Liver (tissue), 9 donors: Measurements from ENCODE around the gene TOMM40L. TPM values are rescaled to one million over a fixed set of nuclear protein-coding genes. Genes with fewer than 3 reads are reported as not detected.
A peak's percentile ranks its signal among the peaks of the same experiment; 100 is the strongest.

Experiments
- DNase-seq: peaks from one replicate; pipeline ENCODE4 v3.0.0-alpha.2; 2017; ENCODE audit warnings: low spot score
- H3K27ac ChIP-seq, 2 donors: one replicate each; pipeline ENCODE4 v1.7.0; 2013; ENCODE audit warnings: inconsistent platforms in 2 of 2, low read length in 2 of 2, control low read depth in 1 of 2, low read depth in 1 of 2, mild to moderate bottlenecking in 1 of 2
- H3K27me3 ChIP-seq, 4 donors: one replicate each; pipeline versions ENCODE4 v1.6.1 to v1.7.0; 2013; ENCODE audit warnings: low read length in 3 of 4, inconsistent platforms in 1 of 4, mild to moderate bottlenecking in 1 of 4, moderate library complexity in 1 of 4; ENCODE audit not compliant: control insufficient read depth in 4 of 4, insufficient read depth in 4 of 4
- H3K36me3 ChIP-seq, 4 donors: one replicate each; pipeline versions ENCODE4 v1.6.1 to v1.7.0; 2013; ENCODE audit warnings: low read length in 3 of 4, mild to moderate bottlenecking in 3 of 4, low read depth in 1 of 4, moderate library complexity in 1 of 4; ENCODE audit not compliant: control insufficient read depth in 4 of 4, insufficient read depth in 3 of 4
- H3K4me1 ChIP-seq, 4 donors: one replicate each; pipeline versions ENCODE4 v1.6.1 to v1.7.0; 2013; ENCODE audit warnings: low read length in 3 of 4, mild to moderate bottlenecking in 3 of 4, moderate library complexity in 1 of 4; ENCODE audit not compliant: control insufficient read depth in 4 of 4, insufficient read depth in 4 of 4
- H3K4me3 ChIP-seq, 3 donors: one replicate each; pipeline versions ENCODE4 v1.6.1 to v1.7.0; 2013; ENCODE audit warnings: low read length in 3 of 3, control low read depth in 1 of 3, low read depth in 1 of 3, mild to moderate bottlenecking in 1 of 3
- H3K9ac ChIP-seq, 2 donors: one replicate each; pipeline ENCODE4 v1.7.0; 2013; ENCODE audit warnings: low read length in 2 of 2, mild to moderate bottlenecking in 2 of 2, moderate library complexity in 2 of 2, control low read depth in 1 of 2, low read depth in 1 of 2
- H3K9me3 ChIP-seq, 4 donors: one replicate each; pipeline versions ENCODE4 v1.6.1 to v1.7.0; 2013; ENCODE audit warnings: low read length in 3 of 4; ENCODE audit not compliant: control insufficient read depth in 4 of 4
- EGR1 ChIP-seq, 2 donors: IDR thresholded peaks; 2 replicates each; pipeline ENCODE4 v1.6.1; 2016 to 2018; ENCODE audit warnings: antibody characterized with exemption in 2 of 2, low read depth in 2 of 2
- FOXA1 ChIP-seq: IDR thresholded peaks from 2 replicates; pipeline ENCODE4 v1.6.1; 2016; ENCODE audit warnings: antibody characterized with exemption
- FOXA2 ChIP-seq: IDR thresholded peaks from 2 replicates; pipeline ENCODE4 v1.6.1; 2016; ENCODE audit warnings: antibody characterized with exemption
- GABPA ChIP-seq, 2 donors: IDR thresholded peaks in 1 of 2; conservative IDR thresholded peaks in 1 of 2; 2 replicates each; pipeline ENCODE4 v1.6.1; 2016; ENCODE audit warnings: antibody characterized with exemption in 2 of 2, mild to moderate bottlenecking in 1 of 2, moderate library complexity in 1 of 2
- HNF4A ChIP-seq, 2 donors: conservative IDR thresholded peaks; 2 replicates each; pipeline ENCODE4 v1.6.1; 2016; ENCODE audit warnings: antibody characterized with exemption in 2 of 2, mild to moderate bottlenecking in 2 of 2
- HNF4G ChIP-seq: IDR thresholded peaks from 2 replicates; pipeline ENCODE4 v1.6.1; 2016; ENCODE audit warnings: antibody characterized with exemption
- JUND ChIP-seq, 2 donors: IDR thresholded peaks; 2 replicates each; pipeline ENCODE4 v1.6.1; 2016; ENCODE audit warnings: antibody characterized with exemption in 2 of 2
- NR2F2 ChIP-seq: IDR thresholded peaks from 2 replicates; pipeline ENCODE4 v1.6.1; 2016; ENCODE audit warnings: antibody characterized with exemption
- RAD21 ChIP-seq, 2 donors: IDR thresholded peaks; 2 replicates each; pipeline ENCODE4 v1.6.1; 2016; ENCODE audit warnings: antibody characterized with exemption in 2 of 2, mild to moderate bottlenecking in 2 of 2
- RXRA ChIP-seq, 2 donors: IDR thresholded peaks; 2 replicates each; pipeline ENCODE4 v1.6.1; 2017 to 2018; ENCODE audit warnings: antibody characterized with exemption in 2 of 2, mild to moderate bottlenecking in 1 of 2
- SP1 ChIP-seq: IDR thresholded peaks from 2 replicates; pipeline ENCODE4 v1.6.1; 2018; ENCODE audit warnings: antibody characterized with exemption, mild to moderate bottlenecking
- TAF1 ChIP-seq: conservative IDR thresholded peaks from 2 replicates; pipeline ENCODE4 v1.6.1; 2016; ENCODE audit warnings: antibody characterized with exemption, mild to moderate bottlenecking
- YY1 ChIP-seq: IDR thresholded peaks from 2 replicates; pipeline ENCODE4 v1.6.1; 2016; ENCODE audit warnings: antibody characterized with exemption, mild to moderate bottlenecking
- WGBS: extraction: QIAGEN DNeasy Blood & Tissue Kit; methylation state at CpG from one replicate; pipeline ENCODE4 v1.1.7; 2013; 5-methylcytosine and 5-hydroxymethylcytosine counted together
- polyA plus RNA-seq, 2 donors: library from polyadenylated mRNA; stranded (reverse) in 1 of 2; unstranded in 1 of 2; fragments of 200-250 nt in 1 of 2; fragments of >200 nt in 1 of 2; fragmentation: Nextera tagmentation in 1 of 2; extraction: Ambion mirVana in 1 of 2; gene quantifications; one replicate each; pipeline versions ENCODE4 v1.2.1 to v1.2.3, GENCODE V29; 2013 to 2015
- total RNA-seq, 2 donors: library from RNA; depleted of rRNA; stranded (reverse); fragments of >200 nt; gene quantifications; one replicate each; pipeline ENCODE4 v1.2.3, GENCODE V29; 2014
- TF ChIP-seq, protein P1 (sequence below): fragments of 150-350 bp; IDR thresholded peaks from 2 replicates; pipeline ENCODE4 v1.5.1; 2017; ENCODE audit warnings: improper control_type of control experiment, low read depth, low read length; ENCODE audit not compliant: missing input control
- TF ChIP-seq, protein P2 (sequence below): IDR thresholded peaks from 2 replicates; pipeline ENCODE4 v1.6.1; 2016; ENCODE audit warnings: antibody characterized with exemption
- TF ChIP-seq, protein P3 (sequence below): IDR thresholded peaks from 2 replicates; pipeline ENCODE4 v1.6.1; 2016; ENCODE audit warnings: antibody characterized with exemption, mild to moderate bottlenecking
- TF ChIP-seq, protein P4 (sequence below): IDR thresholded peaks from 2 replicates; pipeline ENCODE4 v1.6.1; 2016; ENCODE audit warnings: antibody characterized with exemption
- TF ChIP-seq, protein P5 (sequence below): IDR thresholded peaks from 2 replicates; pipeline ENCODE4 v1.6.1; 2016; ENCODE audit warnings: antibody characterized with exemption
- donor health status: healthy.
- donor health status: healthy.
- donor health status: healthy.
- donor health status: healthy.
- donor health status: healthy.

TOMM40L gene
- total and polyA plus RNA-seq, 4 donors, result 6.7 to 10.5 (median 8.9) TPM

DNA sequence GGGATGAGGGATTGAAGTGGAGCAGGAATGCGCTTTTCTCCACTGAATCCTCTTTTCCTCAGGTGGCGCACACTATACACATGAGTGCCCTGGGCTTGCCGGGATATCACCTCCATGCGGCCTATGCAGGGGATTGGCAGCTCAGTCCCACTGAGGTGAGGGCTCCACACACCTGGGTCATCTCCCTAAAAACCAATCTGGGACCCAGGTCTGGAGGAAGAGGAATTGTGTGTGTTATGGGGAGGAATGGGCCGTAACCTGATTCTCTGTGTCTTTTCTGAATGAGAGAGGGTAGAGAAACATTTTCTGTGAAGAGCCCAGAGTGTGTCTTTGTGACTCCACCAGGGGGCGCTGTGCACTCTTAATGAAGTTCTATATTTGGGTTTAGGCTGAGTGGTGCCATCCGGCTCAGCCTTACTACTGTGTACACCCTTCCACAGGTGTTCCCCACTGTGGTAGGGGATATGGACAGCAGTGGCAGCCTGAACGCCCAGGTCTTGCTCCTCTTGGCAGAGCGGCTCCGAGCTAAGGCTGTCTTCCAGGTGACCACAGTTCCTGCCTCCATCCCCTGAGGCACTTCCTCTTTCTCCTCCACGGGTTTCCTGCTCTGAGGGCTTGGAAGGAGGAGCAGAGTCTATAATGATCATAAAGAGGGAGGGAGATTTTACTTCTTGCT, 1.5 kb downstream of the TOMM40L start:
- peak overlapping the region in 2 of 3 donors; percentile 43 to 59 for H3K4me3 ChIP-seq
- peak overlapping the region; percentile 24 to 38 for H3K9ac ChIP-seq
- peaks cover 4 to 24% (median 16%) of the 10 kb centered on the region in 4 donors for H3K36me3 ChIP-seq
- peak overlapping the region; percentile 86 to 87 for H3K27ac ChIP-seq
- no peaks in the 10 kb centered on the region for H3K27me3 ChIP-seq
- H3K4me1 ChIP-seq, result peaks cover 0 to 51% (median 25%) of the 10 kb centered on the region in 4 donors
- no peaks in the 10 kb centered on the region for H3K9me3 ChIP-seq
- TF ChIP-seq HNF4G (no peak), SP1 (peak; percentile 28), RAD21 (IDR thresholded peaks at IDR 0.05) (peak; percentile 86 to 90)
- TF ChIP-seq, protein P1, sequence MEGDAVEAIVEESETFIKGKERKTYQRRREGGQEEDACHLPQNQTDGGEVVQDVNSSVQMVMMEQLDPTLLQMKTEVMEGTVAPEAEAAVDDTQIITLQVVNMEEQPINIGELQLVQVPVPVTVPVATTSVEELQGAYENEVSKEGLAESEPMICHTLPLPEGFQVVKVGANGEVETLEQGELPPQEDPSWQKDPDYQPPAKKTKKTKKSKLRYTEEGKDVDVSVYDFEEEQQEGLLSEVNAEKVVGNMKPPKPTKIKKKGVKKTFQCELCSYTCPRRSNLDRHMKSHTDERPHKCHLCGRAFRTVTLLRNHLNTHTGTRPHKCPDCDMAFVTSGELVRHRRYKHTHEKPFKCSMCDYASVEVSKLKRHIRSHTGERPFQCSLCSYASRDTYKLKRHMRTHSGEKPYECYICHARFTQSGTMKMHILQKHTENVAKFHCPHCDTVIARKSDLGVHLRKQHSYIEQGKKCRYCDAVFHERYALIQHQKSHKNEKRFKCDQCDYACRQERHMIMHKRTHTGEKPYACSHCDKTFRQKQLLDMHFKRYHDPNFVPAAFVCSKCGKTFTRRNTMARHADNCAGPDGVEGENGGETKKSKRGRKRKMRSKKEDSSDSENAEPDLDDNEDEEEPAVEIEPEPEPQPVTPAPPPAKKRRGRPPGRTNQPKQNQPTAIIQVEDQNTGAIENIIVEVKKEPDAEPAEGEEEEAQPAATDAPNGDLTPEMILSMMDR, result peak; percentile 86
- WGBS, result 23% methylated on average over 11 of the region's 11 CpGs
- peak; percentile 89 for DNase-seq

DNA sequence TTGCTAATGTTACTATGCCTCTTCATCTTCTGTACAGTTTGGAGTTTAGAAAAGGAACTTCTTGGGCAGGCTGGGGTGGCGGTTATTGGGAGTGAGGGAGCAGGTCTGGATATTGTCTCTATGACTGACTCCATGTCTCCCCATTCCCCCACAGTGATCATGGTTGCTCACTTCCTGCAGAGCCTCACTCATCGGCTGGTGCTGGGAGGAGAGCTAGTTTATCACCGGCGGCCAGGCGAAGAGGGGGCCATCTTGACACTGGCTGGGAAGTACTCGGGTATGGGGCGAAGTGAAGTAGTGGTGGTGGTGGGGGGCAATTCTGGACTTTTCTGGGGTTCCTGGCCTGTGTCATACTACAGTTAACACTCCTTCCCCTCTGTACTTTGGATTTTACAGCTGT, 2.2 kb downstream of the TOMM40L start:
- H3K9me3 ChIP-seq, result no peaks in the 10 kb centered on the region
- no peak overlapping the region for H3K4me3 ChIP-seq
- H3K27ac ChIP-seq, result peak overlapping the region; percentile 86 to 87
- H3K9ac ChIP-seq, result peak overlapping the region in 1 of 2 donors; percentile 5
- DNase-seq, result no peak
- TF ChIP-seq TAF1 (no peak), NR2F2 (no peak), HNF4A (conservative IDR thresholded peaks at IDR 0.05) (no peak), YY1 (no peak), GABPA (IDR thresholded peaks at IDR 0.05 in 1 of 2, conservative IDR thresholded peaks at IDR 0.05 in 1 of 2) (no peak), EGR1 (IDR thresholded peaks at IDR 0.05; ENCODE audit: low read depth in 2 of 2) (no peak), FOXA1 (no peak), SP1 (no peak), RXRA (IDR thresholded peaks at IDR 0.05) (no peak), HNF4G (no peak), JUND (IDR thresholded peaks at IDR 0.05) (no peak), FOXA2 (no peak), RAD21 (IDR thresholded peaks at IDR 0.05) (no peak)
- TF ChIP-seq, protein P2, sequence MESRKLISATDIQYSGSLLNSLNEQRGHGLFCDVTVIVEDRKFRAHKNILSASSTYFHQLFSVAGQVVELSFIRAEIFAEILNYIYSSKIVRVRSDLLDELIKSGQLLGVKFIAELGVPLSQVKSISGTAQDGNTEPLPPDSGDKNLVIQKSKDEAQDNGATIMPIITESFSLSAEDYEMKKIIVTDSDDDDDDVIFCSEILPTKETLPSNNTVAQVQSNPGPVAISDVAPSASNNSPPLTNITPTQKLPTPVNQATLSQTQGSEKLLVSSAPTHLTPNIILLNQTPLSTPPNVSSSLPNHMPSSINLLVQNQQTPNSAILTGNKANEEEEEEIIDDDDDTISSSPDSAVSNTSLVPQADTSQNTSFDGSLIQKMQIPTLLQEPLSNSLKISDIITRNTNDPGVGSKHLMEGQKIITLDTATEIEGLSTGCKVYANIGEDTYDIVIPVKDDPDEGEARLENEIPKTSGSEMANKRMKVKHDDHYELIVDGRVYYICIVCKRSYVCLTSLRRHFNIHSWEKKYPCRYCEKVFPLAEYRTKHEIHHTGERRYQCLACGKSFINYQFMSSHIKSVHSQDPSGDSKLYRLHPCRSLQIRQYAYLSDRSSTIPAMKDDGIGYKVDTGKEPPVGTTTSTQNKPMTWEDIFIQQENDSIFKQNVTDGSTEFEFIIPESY, result no peak
- TF ChIP-seq, protein P1, result no peak
- TF ChIP-seq, protein P3, sequence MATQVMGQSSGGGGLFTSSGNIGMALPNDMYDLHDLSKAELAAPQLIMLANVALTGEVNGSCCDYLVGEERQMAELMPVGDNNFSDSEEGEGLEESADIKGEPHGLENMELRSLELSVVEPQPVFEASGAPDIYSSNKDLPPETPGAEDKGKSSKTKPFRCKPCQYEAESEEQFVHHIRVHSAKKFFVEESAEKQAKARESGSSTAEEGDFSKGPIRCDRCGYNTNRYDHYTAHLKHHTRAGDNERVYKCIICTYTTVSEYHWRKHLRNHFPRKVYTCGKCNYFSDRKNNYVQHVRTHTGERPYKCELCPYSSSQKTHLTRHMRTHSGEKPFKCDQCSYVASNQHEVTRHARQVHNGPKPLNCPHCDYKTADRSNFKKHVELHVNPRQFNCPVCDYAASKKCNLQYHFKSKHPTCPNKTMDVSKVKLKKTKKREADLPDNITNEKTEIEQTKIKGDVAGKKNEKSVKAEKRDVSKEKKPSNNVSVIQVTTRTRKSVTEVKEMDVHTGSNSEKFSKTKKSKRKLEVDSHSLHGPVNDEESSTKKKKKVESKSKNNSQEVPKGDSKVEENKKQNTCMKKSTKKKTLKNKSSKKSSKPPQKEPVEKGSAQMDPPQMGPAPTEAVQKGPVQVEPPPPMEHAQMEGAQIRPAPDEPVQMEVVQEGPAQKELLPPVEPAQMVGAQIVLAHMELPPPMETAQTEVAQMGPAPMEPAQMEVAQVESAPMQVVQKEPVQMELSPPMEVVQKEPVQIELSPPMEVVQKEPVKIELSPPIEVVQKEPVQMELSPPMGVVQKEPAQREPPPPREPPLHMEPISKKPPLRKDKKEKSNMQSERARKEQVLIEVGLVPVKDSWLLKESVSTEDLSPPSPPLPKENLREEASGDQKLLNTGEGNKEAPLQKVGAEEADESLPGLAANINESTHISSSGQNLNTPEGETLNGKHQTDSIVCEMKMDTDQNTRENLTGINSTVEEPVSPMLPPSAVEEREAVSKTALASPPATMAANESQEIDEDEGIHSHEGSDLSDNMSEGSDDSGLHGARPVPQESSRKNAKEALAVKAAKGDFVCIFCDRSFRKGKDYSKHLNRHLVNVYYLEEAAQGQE, result no peak
- TF ChIP-seq, protein P4, sequence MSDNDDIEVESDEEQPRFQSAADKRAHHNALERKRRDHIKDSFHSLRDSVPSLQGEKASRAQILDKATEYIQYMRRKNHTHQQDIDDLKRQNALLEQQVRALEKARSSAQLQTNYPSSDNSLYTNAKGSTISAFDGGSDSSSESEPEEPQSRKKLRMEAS, result no peak
- TF ChIP-seq, protein P5, sequence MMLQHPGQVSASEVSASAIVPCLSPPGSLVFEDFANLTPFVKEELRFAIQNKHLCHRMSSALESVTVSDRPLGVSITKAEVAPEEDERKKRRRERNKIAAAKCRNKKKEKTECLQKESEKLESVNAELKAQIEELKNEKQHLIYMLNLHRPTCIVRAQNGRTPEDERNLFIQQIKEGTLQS, result no peak
- peaks cover 4 to 31% (median 21%) of the 10 kb centered on the region in 4 donors for H3K36me3 ChIP-seq
- peaks cover 0 to 51% (median 29%) of the 10 kb centered on the region in 4 donors for H3K4me1 ChIP-seq
- no peaks in the 10 kb centered on the region for H3K27me3 ChIP-seq
- WGBS, result 80% methylated on average over 7 of the region's 7 CpGs
